Lung (tissue), 12 donors: ENCODE measurements around the gene VPS37B. TPM values are rescaled to one million over a fixed set of nuclear protein-coding genes. Genes with fewer than 3 reads are reported as not detected.

ENCODE experiments used
- ATAC-seq: fragments of 200-7000 bp; cut with Tn5 transposase; one replicate; pipeline ENCODE4 v1.9.1; 2020; ENCODE audit warnings: moderate number of reproducible peaks; ENCODE audit not compliant: insufficient read depth, low FRiP score
- DNase-seq, 3 donors: peaks; one replicate each; pipeline ENCODE4 v3.0.0-alpha.2; 2013 to 2017
- H3K27ac ChIP-seq, 2 donors: one replicate each; pipeline ENCODE4 v1.5.1; 2013; ENCODE audit warnings: mild to moderate bottlenecking in 2 of 2, moderate library complexity in 2 of 2, control low read depth in 1 of 2, inconsistent platforms in 1 of 2, low read depth in 1 of 2, low read length in 1 of 2
- H3K27me3 ChIP-seq, 3 donors: one replicate each; pipeline ENCODE4 v1.5.1; 2013; ENCODE audit warnings: low read length in 2 of 3; ENCODE audit not compliant: control insufficient read depth in 3 of 3, insufficient read depth in 3 of 3
- H3K36me3 ChIP-seq, 4 donors: one replicate each; pipeline ENCODE4 v1.5.1; 2013; ENCODE audit warnings: low read length in 4 of 4, mild to moderate bottlenecking in 1 of 4, moderate library complexity in 1 of 4; ENCODE audit not compliant: control insufficient read depth in 4 of 4, insufficient read depth in 4 of 4
- H3K4me1 ChIP-seq, 5 donors: one replicate each; pipeline ENCODE4 v1.5.1; 2013; ENCODE audit warnings: low read length in 5 of 5, mild to moderate bottlenecking in 2 of 5, moderate library complexity in 1 of 5; ENCODE audit not compliant: control insufficient read depth in 5 of 5, insufficient read depth in 5 of 5
- H3K4me3 ChIP-seq: one replicate; pipeline ENCODE4 v1.5.1; 2013; ENCODE audit warnings: mild to moderate bottlenecking, control low read depth, moderate library complexity
- H3K9ac ChIP-seq, 2 donors: one replicate each; pipeline ENCODE4 v1.5.1; 2013; ENCODE audit warnings: low read length in 2 of 2, control low read depth in 1 of 2; ENCODE audit not compliant: insufficient read depth in 1 of 2
- H3K9me3 ChIP-seq, 4 donors: one replicate each; pipeline ENCODE4 v1.5.1; 2013; ENCODE audit warnings: low read length in 3 of 4, mild to moderate bottlenecking in 1 of 4, moderate library complexity in 1 of 4; ENCODE audit not compliant: control insufficient read depth in 4 of 4, insufficient read depth in 3 of 4
- WGBS, 2 donors: extraction: QIAGEN DNeasy Blood & Tissue Kit; methylation state at CpG; one replicate each; pipeline ENCODE4 v1.1.7; 2013; 5-methylcytosine and 5-hydroxymethylcytosine counted together
- polyA plus RNA-seq, 2 donors: library from polyadenylated mRNA; stranded (reverse); fragments of 200-250 nt; gene quantifications; one replicate each; pipeline ENCODE4 v1.2.1, GENCODE V29; 2013
- total RNA-seq, 2 donors: library from RNA; depleted of rRNA in 1 of 2; stranded (reverse); fragments of >200 nt in 1 of 2; gene quantifications; one replicate each; pipeline ENCODE4 v1.2.1, GENCODE V29; 2014 to 2021
- TF ChIP-seq, protein P1 (sequence below): IDR thresholded peaks from 2 replicates; pipeline ENCODE4 v1.5.1; 2012; ENCODE audit warnings: mild to moderate bottlenecking; ENCODE audit errors: control extremely low read depth, extremely low read depth
- donor health status: control.
- donor health status: control.
- donor health status: Bipolar disorder and iron deficiency.
- donor health status: healthy.
- donor health status: DM: yes; HTN: yes; CAD: no.

VPS37B gene
- total and polyA plus RNA-seq, 4 donors = 31.0 to 44.1 (median 42.3) TPM

DNA sequence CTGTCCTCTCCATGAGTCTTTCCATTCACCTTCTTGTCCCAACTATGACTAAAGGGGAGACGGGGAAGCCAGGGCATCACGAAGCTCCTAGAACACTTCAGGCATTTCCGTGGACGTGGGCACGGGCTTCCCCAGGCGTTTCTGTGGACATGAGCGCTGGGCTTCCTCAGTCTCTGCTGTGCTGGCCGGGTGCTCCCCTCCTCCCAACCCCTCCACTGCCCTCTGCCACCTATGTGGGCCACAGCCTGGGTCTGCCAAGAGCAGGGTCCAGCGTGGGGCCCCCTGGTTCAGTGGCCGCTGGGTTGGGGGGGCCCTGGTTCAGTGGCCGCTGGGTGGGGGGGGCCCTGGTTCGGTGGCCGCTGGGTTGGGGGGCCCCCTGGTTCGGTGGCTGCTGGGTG lies 45.9 kb downstream of the VPS37B start:
- H3K27ac ChIP-seq = no peak overlapping the region
- no peak for ATAC-seq
- peaks cover 0 to 13% (median 0%) of the 10 kb centered on the region in 4 donors for H3K36me3 ChIP-seq
- H3K4me1 ChIP-seq = peaks cover 0 to 22% (median 3%) of the 10 kb centered on the region in 5 donors
- H3K27me3 ChIP-seq = no peaks in the 10 kb centered on the region
- DNase-seq = no peak
- no peaks in the 10 kb centered on the region for H3K9me3 ChIP-seq
- no peak overlapping the region for H3K4me3 ChIP-seq
- 91 to 93% methylated on average over 12 to 14 of the region's 14 CpGs for WGBS, 2 donors
- TF ChIP-seq, protein P1, sequence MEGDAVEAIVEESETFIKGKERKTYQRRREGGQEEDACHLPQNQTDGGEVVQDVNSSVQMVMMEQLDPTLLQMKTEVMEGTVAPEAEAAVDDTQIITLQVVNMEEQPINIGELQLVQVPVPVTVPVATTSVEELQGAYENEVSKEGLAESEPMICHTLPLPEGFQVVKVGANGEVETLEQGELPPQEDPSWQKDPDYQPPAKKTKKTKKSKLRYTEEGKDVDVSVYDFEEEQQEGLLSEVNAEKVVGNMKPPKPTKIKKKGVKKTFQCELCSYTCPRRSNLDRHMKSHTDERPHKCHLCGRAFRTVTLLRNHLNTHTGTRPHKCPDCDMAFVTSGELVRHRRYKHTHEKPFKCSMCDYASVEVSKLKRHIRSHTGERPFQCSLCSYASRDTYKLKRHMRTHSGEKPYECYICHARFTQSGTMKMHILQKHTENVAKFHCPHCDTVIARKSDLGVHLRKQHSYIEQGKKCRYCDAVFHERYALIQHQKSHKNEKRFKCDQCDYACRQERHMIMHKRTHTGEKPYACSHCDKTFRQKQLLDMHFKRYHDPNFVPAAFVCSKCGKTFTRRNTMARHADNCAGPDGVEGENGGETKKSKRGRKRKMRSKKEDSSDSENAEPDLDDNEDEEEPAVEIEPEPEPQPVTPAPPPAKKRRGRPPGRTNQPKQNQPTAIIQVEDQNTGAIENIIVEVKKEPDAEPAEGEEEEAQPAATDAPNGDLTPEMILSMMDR = no peak
- H3K9ac ChIP-seq = no peak overlapping the region

DNA sequence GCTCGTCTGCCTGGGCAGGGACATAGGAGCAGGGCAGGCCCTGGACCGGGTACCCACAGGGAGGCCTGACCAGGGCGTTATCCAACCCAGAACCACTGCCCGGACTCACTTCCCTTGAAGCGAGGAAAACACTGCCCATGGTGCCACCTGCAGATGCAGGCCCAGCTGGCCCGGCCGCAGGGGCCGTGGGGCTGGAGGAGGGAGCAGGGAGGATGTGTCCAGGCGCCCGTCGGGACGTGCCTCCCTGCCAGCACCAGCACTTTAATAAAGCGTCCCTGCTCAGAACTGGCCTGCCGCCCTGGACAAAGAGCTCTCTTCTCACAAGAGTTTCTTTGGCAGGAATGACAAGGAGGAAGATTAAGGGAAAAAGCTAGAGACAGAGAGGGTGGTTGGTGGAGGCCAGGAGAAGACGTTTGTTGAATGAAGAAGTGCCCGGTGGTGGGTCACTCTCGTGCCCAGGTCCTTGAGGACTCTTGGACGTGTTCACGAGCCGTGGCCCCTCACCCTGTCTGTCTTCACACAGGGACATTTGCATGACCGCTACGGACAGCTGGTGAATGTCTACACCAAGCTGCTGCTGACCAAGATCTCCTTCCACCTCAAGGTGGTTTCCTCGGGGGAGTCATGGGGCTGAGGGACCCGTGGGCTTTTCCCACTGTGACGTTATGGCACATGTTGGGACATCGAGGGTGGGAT lies 46.4 kb downstream of the VPS37B start:
- Histone ChIP-seq H3K4me3 (no peak overlapping the region), H3K9ac (no peak overlapping the region), H3K27me3 (no peaks in the 10 kb centered on the region), H3K27ac (no peak overlapping the region), H3K36me3 (peaks cover 0 to 7% (median 0%) of the 10 kb centered on the region in 4 donors), H3K4me1 (peaks cover 0 to 22% (median 3%) of the 10 kb centered on the region in 5 donors), H3K9me3 (no peaks in the 10 kb centered on the region)
- TF ChIP-seq, protein P1 = no peak
- WGBS, 2 donors = 73 to 83% methylated on average over 26 of the region's 26 CpGs
- no peak for DNase-seq
- no peak for ATAC-seq

DNA sequence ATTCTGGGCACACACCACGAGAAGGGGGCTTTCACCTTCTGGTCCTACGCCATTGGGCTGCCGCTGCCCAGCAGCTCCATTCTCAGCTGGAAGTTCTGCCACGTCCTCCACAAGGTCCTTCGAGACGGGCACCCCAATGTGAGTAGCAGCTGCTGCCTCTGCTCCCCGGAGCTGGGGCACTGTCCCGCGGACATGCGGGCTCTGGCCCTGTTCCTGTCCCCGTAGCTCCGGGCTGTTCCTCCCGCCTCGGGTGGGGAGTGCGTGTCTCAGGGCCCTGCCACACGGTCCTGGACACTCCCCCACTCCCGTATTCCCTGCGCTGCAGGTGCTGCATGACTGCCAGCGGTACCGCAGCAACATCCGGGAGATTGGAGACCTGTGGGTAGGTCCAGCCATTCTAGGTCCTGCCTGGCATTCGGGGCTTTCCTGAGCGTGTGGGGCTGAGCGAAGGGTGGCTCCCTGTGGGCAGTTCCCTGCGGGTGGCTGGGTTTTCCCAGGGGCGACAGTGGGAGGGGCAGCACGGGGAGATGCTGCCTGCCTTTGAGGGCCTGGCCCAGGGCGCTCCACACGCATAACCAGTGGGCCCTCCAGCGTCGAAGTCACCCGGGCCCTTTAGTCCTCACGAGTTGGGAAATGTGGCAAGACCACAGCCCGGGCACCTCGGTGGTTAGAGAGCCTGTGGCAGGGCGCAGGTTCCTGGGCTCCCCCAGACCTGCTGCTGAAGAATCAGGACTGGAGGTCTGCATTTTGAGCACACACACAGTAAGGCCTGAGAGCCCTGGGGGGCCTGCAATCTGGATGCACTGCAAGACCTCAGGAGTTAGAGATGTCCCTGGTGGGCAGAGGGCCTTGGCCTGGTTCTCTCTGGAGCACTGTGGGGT lies 47.2 kb downstream of the VPS37B start:
- H3K9me3 ChIP-seq = no peaks in the 10 kb centered on the region
- TF ChIP-seq, protein P1 = no peak
- DNase-seq (no peak), ATAC-seq (no peak)
- H3K36me3 ChIP-seq = peaks cover 0 to 5% (median 0%) of the 10 kb centered on the region in 4 donors
- peaks cover 0 to 20% (median 3%) of the 10 kb centered on the region in 5 donors for H3K4me1 ChIP-seq
- H3K4me3 ChIP-seq = no peak overlapping the region
- no peaks in the 10 kb centered on the region for H3K27me3 ChIP-seq
- no peak overlapping the region for H3K27ac ChIP-seq
- H3K9ac ChIP-seq = no peak overlapping the region
- WGBS, 2 donors = 87 to 90% methylated on average over 34 to 36 of the region's 36 CpGs
